GM12892 (cell line): ENCODE measurements around the gene ITPRIPL2.

Source experiments
- DNase-seq: peaks from one replicate; pipeline ENCODE4 v3.0.0; 2011; ENCODE audit not compliant: insufficient read length
- FAIRE-seq: peaks from 2 replicates; lab custom pipeline; 2011; peaks lifted over from hg19 to GRCh38; lab: Jason Lieb, UNC
- POLR2A ChIP-seq: IDR thresholded peaks from 2 replicates; pipeline ENCODE4 v1.6.1; 2011; ENCODE audit warnings: low read depth, low read length, control low read depth
- POLR2AphosphoS5 ChIP-seq: IDR thresholded peaks from 2 replicates; pipeline ENCODE4 v1.6.1; 2011; ENCODE audit warnings: low read depth, low read length, control low read depth
- TAF1 ChIP-seq: IDR thresholded peaks from 2 replicates; pipeline ENCODE4 v1.6.1; 2011; ENCODE audit warnings: low read depth, mild to moderate bottlenecking, control low read depth, low read length, borderline replicate concordance

Gene ITPRIPL2

DNA sequence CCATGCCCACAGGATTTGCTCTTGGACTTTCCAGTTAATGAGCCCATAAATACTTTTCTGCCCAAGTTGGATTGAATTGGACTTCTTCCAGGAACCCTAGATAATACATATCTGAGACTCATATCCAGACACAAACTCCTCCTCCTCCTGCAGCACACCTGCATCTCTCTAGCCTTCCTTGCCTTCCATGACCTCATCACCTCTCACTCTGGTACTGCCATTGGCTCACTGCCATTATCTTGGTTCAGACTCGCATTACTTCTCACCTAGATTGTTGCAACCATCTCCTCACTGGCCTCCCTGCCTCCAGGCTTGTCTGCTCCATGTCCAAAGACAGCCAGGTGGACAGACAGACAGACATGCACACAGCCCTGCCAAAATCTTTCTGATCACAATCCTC, 49.5 kb downstream of the ITPRIPL2 start:
- no peak for FAIRE-seq
- no peak for TF ChIP-seq TAF1
- no peak for TF ChIP-seq POLR2AphosphoS5
- no peak for TF ChIP-seq POLR2A
- DNase-seq, result no peak

DNA sequence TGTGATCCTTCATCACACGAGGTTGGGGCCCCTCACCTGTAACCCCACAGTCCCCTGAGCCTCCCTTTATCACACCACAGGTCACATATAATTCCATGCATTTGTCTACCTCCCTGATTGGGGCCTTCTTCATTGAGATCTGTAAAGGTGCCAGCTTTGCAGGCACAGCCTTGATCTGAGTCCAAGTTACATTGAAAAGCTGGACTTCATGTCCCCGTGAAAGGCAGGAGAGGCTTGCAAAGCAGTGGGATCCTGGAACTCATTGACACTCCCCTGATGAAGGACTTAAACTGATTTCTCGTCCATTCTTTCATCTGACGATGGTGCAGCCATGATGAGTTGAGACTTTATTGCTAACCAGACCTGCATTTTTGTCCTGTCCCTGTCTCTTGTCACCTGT, 50.5 kb downstream of the ITPRIPL2 start:
- FAIRE-seq (no peak), DNase-seq (no peak)
- TF ChIP-seq POLR2A (no peak), POLR2AphosphoS5 (no peak), TAF1 (no peak)

DNA sequence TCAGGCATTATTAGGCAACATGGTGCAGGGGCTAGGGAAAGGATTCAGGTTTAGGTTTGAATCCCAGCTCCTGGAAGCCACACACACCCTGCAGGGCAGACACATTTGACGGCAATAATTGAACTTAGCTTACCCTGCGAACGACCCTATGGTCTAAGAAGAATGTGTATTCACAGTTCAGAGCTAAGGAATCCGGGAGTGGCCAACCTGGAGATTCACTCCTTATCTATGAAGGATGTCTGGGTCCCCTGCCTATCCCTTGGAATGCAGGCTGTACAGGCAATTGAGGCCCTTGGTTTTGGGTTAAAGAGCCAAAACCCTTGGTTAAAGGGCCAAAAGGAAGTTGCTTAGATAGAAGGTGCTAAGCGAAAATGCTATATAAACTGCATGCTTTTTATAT, 51.3 kb downstream of the ITPRIPL2 start:
- FAIRE-seq (no peak), DNase-seq (no peak)
- TF ChIP-seq POLR2AphosphoS5 (no peak), POLR2A (no peak), TAF1 (no peak)

DNA sequence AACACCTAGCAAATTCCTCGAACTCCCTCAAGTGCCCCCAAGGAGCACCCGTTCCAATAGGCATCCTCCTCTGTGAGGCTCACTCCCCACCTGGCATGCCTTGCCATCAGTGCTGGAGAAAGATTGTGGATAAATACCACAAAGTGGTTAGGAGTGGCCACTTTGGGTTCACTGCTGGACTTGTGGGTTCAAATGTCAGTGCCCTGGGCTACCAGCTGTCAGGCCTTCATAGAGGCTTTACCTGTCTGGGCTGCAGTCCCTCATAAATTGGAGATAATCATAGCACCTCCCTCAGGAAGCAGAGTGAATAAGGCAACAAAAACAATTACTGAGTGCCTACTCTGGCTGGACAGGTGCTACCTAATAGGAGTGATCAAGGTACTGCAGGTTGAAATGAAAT, 52.7 kb downstream of the ITPRIPL2 start:
- no peak for TF ChIP-seq POLR2A
- TF ChIP-seq TAF1, result no peak
- TF ChIP-seq POLR2AphosphoS5, result no peak
- DNase-seq (no peak), FAIRE-seq (no peak)

DNA sequence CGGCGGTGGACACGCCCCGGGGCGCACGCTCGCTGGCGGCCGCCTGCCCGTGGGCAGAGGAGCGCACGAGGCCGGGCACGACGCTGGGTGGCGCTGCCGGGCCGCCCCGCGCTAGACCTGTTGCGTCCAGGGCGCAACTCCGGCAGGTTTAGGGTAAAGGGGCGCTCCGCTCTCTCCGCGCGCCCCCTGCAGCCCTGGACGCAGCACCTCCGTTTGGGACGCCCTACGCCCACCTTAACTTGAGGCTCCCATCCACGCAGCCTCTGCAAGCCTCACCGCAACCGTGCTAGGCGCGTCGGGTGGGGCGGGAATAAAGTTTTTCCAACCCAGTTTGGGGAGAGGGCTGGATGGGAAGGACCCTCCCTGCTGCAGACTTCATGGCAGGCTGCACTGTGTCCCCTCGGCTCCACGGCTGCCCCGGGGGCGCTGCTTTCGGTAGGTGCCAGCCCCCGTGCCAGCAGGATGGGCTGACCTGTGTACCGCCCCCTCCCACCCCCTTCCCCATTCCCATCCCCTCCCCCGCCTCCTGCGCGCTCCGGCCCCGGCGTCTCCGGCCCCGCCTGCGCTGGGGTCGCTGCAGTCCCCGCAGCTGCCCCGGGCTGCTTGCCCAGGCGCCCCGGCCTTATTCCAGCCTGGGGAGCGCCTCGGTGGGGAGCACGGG, 54.1 kb downstream of the ITPRIPL2 start, which contains the start of gene SYT17:
SYT17 (plus strand) TSS at position 531 of the 661 bp plus-strand sequence. CDS start 407 bp downstream, outside the sequence.
- TF ChIP-seq TAF1 (no peak), POLR2AphosphoS5 (no peak), POLR2A (no peak)
- FAIRE-seq (peak; percentile 57), DNase-seq (peak; percentile 81)

DNA sequence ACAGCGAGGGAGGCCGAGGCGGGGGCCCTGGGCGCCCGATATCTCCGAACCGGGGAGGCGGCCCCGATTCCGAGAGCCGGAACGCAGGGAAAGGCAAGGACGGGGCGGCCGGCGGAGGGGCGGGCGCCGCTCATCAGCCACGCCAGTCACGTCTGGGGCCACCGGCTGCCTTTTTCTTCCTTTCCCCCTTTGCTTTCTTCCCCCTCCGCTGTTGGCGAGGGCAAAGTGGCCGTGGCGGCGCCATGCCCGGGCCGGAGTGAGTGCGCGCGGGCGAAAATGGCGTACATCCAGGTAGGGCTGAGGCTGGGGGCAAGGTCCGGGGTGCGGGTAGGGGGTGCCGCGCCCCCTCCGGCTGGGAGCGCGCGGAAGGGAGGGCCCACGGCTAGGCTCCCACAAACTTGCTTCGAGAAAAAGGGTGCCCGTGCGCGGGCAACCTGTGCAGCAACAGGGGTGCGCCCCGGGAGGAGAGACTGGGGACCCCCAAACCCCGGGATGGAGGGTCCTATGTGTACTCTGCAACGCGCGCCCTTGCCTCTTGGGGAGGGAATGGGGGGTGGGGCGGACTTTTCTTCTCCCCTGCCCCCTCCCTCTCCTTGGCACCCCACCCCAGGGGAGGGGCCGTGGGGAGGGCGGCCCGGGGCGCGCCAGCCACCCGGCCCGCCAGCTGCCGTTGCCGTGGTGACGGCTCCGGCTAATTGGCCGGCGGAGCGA, 54.8 kb downstream of the ITPRIPL2 start:
- TF ChIP-seq POLR2A (no peak), TAF1 (no peak), POLR2AphosphoS5 (no peak)
- no peak for FAIRE-seq

DNA sequence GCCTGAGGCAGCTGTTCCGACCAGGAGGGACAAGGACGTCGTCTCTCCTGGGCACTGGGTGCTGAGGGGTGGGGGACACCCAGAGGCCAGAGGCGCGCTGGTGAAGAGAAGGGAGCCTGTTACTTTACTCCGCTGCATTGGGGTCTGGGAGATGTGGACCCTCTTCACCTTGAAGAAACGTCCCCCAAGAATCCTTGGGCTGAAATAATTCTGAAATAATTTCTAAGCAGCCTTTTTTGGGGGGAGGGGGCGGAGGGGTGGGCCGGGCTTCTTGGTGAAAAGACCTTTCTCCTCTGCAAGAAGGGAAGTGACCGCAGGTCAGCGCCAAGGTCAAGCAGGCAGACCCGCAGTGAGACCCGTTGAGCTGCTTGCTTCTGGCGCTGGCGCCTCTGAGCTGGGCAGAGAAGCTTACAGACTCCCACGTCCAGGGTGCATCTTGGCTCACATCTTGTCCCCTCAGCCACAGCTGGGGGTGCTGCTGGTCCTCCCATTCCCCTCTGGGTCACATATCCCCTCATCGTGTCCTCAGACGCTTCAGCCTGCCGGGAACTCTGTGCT, 55.4 kb downstream of the ITPRIPL2 start:
- no peak for TF ChIP-seq POLR2AphosphoS5
- no peak for TF ChIP-seq POLR2A
- no peak for TF ChIP-seq TAF1
- FAIRE-seq (no peak), DNase-seq (no peak)

More for the DNA sequence above, 54.8 kb downstream of the ITPRIPL2 start:
- DNase-seq, result peak; percentile 43

DNA sequence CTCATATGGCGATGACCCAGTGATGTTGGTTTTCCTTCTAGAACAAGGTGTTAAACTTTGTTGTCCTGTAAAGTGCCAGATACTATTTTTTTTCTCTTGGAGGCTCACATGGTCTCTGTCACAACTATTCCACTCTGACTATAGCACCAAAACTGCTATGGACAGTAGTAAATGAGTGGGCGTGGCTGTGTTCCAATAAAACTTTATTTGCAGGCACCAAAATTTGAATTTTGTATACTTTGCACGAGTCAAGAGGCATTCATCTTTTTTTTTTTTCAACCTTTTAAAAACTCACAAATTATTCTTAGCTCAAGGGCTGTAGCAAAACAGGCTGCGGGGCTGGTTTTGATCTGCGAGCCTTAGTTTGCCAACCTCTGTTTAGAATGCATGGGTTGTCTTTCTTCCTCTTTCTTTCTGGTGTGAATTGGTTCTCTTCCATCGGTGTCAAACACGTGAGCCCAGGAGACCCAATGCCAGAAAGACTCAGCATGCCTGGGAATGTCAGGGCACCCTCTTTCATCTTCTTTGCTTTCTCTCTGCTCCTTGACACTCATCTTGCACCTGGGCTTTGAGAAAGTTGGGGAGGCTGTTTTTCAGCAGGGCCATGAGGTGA, 56.4 kb downstream of the ITPRIPL2 start:
- FAIRE-seq, result no peak
- no peak for TF ChIP-seq POLR2A
- TF ChIP-seq POLR2AphosphoS5, result no peak
- TF ChIP-seq TAF1, result no peak
- DNase-seq, result no peak
